HepG2 (cell line): ENCODE results near the gene RAP2A. TPM values are rescaled to one million over a fixed set of nuclear protein-coding genes. Genes with fewer than 3 reads are reported as not detected.

ENCODE experiments used
- ATRX ChIP-seq: sonication (generic); formaldehyde crosslinking; IDR thresholded peaks from 2 replicates; pipeline ENCODE4 v1.4.0; 2020; ENCODE audit warnings: missing genetic modification reagents, borderline replicate concordance
- ELF3 ChIP-seq: IDR thresholded peaks from 2 replicates; pipeline ENCODE4 v1.6.1; 2016; ENCODE audit warnings: missing genetic modification reagents, missing compliant biosample characterization
- ESRRA ChIP-seq: sonication (generic); formaldehyde crosslinking; IDR thresholded peaks from 2 replicates; pipeline ENCODE4 v1.5.1; 2020; ENCODE audit warnings: mild to moderate bottlenecking, low read depth, missing genetic modification reagents
- JDP2 ChIP-seq: sonication (generic); formaldehyde crosslinking; IDR thresholded peaks from 2 replicates; pipeline ENCODE4 v1.8.1; 2022; ENCODE audit warnings: missing genetic modification reagents, borderline replicate concordance
- KLF12 ChIP-seq: sonication (generic); formaldehyde crosslinking; IDR thresholded peaks from 2 replicates; pipeline ENCODE4 v1.4.0; 2020; ENCODE audit warnings: missing genetic modification reagents, borderline replicate concordance
- MZF1 ChIP-seq: sonication (generic); formaldehyde crosslinking; IDR thresholded peaks from 2 replicates; pipeline ENCODE4 v1.8.1; 2023; ENCODE audit warnings: mild to moderate bottlenecking, missing genetic modification reagents, borderline replicate concordance
- PHF21A ChIP-seq: sonication (generic); formaldehyde crosslinking; IDR thresholded peaks from 2 replicates; pipeline ENCODE4 v1.5.0; 2020; ENCODE audit warnings: mild to moderate bottlenecking, missing genetic modification reagents
- RBM22 ChIP-seq: fragments of 200-400 bp; formaldehyde crosslinking; optimal IDR thresholded peaks from 2 replicates; pipeline ENCODE3; 2017; ENCODE audit warnings: mild to moderate bottlenecking, low read length, moderate library complexity
- SMAD9 ChIP-seq: sonication (generic); formaldehyde crosslinking; IDR thresholded peaks from 2 replicates; pipeline ENCODE4 v1.5.1; 2020; ENCODE audit warnings: mild to moderate bottlenecking, missing genetic modification reagents
- TBX2 ChIP-seq: sonication (generic); formaldehyde crosslinking; IDR thresholded peaks from 2 replicates; pipeline ENCODE4 v1.5.0; 2020; ENCODE audit warnings: missing genetic modification reagents, mild to moderate bottlenecking, borderline replicate concordance
- WIZ ChIP-seq: sonication (generic); formaldehyde crosslinking; IDR thresholded peaks from 2 replicates; pipeline ENCODE4 v1.5.1; 2020; ENCODE audit warnings: mild to moderate bottlenecking, missing genetic modification reagents
- ZFX ChIP-seq: sonication (generic); formaldehyde crosslinking; IDR thresholded peaks from 2 replicates; pipeline ENCODE4 v1.4.0; 2020; ENCODE audit warnings: mild to moderate bottlenecking, low read depth, missing genetic modification reagents, moderate library complexity
- ZNF17 ChIP-seq: sonication (generic); formaldehyde crosslinking; IDR thresholded peaks from 2 replicates; pipeline ENCODE4 v1.5.0; 2020; ENCODE audit warnings: mild to moderate bottlenecking, missing genetic modification reagents
- ZNF616 ChIP-seq: sonication (generic); formaldehyde crosslinking; IDR thresholded peaks from 2 replicates; pipeline ENCODE4 v1.5.0; 2020; ENCODE audit warnings: low read depth, mild to moderate bottlenecking, missing genetic modification reagents
- ZNF670 ChIP-seq: sonication (generic); formaldehyde crosslinking; IDR thresholded peaks from 2 replicates; pipeline ENCODE4 v1.8.0; 2022; ENCODE audit warnings: mild to moderate bottlenecking, missing genetic modification reagents, borderline replicate concordance
- ZSCAN21 ChIP-seq: sonication (generic); formaldehyde crosslinking; IDR thresholded peaks from 2 replicates; pipeline ENCODE4 v1.8.0; 2022; ENCODE audit warnings: mild to moderate bottlenecking, missing genetic modification reagents, moderate library complexity, borderline replicate concordance
- polyA plus RNA-seq, 8 experiments: library from polyadenylated mRNA; depleted of rRNA in 3 of 8; stranded (reverse) in 7 of 8; unstranded in 1 of 8; fragments of >200 nt; fragmentation: Illumina TruSeq in 4 of 8; extraction: Trizol in 4 of 8; gene quantifications; 2 replicates each; pipeline versions ENCODE4 v1.2.1 to v1.2.3, GENCODE V29; 2011 to 2016; ENCODE audit warnings: low read depth in 4 of 8, missing spikeins in 1 of 8, mixed read lengths in 1 of 8; ENCODE audit not compliant: insufficient read depth in 1 of 8
- total RNA-seq, 5 experiments: library from RNA; depleted of rRNA; stranded (reverse); fragments of >200 nt; fragmentation: Illumina TruSeq; extraction: Trizol; gene quantifications; 2 replicates each; pipeline ENCODE4 v1.2.3, GENCODE V29; 2016; ENCODE audit warnings: low read depth in 1 of 5
- TF ChIP-seq, protein P1 (sequence below): IDR thresholded peaks from 2 replicates; pipeline ENCODE4 v1.6.1; 2012; ENCODE audit warnings: low read depth, low read length, improper control_type of control experiment
- TF ChIP-seq, protein P2 (sequence below): sonication (generic); formaldehyde crosslinking; IDR thresholded peaks from 2 replicates; pipeline ENCODE4 v1.9.0; 2022; ENCODE audit warnings: missing genetic modification reagents, mild to moderate bottlenecking, borderline replicate concordance
- TF ChIP-seq, protein P3 (sequence below): sonication (generic); formaldehyde crosslinking; IDR thresholded peaks from 2 replicates; pipeline ENCODE4 v1.4.0; 2020; ENCODE audit warnings: missing genetic modification reagents; ENCODE audit errors: not compliant biosample characterization
- TF ChIP-seq, protein P4 (sequence below): sonication (generic); formaldehyde crosslinking; IDR thresholded peaks from 2 replicates; pipeline ENCODE4 v1.8.1; 2023; ENCODE audit warnings: missing genetic modification reagents, mild to moderate bottlenecking, borderline replicate concordance
- TF ChIP-seq, protein P5 (sequence below): sonication (generic); formaldehyde crosslinking; IDR thresholded peaks from 2 replicates; pipeline ENCODE4 v1.4.0; 2020; ENCODE audit warnings: missing genetic modification reagents, mild to moderate bottlenecking, borderline replicate concordance

The RAP2A gene
- total and polyA plus RNA-seq, 2 of the 13 experiments (the other 11 are each of a cell fraction or from before 2014, with no cell fraction given): 9.9 to 23.1 TPM

DNA sequence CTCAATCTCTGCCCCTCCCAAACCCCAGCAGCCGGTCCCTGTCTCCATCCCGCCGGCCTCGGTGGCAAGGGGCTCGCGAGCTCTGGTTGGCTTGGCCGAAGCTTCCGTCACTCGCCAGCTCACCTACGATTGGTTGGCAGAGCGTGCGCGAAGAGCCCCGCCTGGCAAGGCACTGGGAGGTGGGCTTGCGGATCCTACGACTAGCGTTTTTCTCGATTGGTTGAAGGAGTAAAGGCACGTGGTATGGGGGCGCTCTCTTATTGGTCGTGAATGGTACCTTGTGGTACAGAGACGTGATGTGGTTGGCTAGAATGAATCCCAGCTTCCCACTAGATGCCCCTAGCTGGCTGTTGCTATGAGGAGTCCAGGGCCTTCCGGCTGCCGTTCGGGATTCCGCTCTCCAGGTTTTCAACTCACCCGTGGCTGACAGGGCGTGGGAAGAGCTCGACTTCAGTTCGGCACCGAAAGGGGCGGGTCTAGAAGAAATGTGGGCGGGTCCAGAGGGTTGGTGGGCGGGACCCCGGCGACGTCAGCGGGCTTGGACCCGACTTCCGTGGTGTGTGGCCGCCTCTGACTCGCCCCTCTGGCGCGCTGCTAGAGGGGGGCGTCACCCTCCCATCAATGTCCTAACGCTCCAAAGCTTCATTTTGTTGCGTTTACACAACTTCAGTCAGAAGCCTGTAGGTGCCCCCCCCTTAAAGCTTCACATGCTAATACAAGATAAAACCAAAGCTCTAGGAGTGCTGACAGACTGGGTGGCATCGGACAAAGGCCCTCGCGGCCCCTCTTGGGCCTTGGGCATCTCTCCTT is 847 bp upstream of the RAP2A start (continued):
- TF ChIP-seq ATRX (CRISPR knock-in tag) (no peak), TBX2 (CRISPR knock-in tag) (peak; percentile 77), WIZ (CRISPR knock-in tag) (no peak), JDP2 (CRISPR knock-in tag) (no peak; the same call in 1 of the 2 replicates), SMAD9 (CRISPR knock-in tag) (no peak), MZF1 (CRISPR knock-in tag) (no peak), ELF3 (peak; percentile 78), PHF21A (CRISPR knock-in tag) (peak; percentile 100), KLF12 (CRISPR knock-in tag) (no peak; the same call in 1 of the 2 replicates), ESRRA (CRISPR knock-in tag) (no peak), ZSCAN21 (CRISPR knock-in tag) (peak; percentile 72; the same call in 1 of the 2 replicates), ZNF17 (CRISPR knock-in tag) (no peak), ZFX (CRISPR knock-in tag) (no peak), ZNF670 (0 out of 2 replicates have a peak, but pooled peaks have one; percentile 71), RBM22 (no peak), ZNF616 (no peak)
- TF ChIP-seq, protein P1, sequence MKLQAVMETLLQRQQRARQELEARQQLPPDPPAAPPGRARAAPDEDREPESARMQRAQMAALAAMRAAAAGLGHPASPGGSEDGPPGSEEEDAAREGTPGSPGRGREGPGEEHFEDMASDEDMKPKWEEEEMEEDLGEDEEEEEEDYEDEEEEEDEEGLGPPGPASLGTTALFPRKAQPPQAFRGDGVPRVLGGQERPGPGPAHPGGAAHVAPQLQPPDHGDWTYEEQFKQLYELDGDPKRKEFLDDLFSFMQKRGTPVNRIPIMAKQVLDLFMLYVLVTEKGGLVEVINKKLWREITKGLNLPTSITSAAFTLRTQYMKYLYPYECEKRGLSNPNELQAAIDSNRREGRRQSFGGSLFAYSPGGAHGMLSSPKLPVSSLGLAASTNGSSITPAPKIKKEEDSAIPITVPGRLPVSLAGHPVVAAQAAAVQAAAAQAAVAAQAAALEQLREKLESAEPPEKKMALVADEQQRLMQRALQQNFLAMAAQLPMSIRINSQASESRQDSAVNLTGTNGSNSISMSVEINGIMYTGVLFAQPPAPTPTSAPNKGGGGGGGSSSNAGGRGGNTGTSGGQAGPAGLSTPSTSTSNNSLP: peak; percentile 37; the same call in 1 of the 2 replicates
- TF ChIP-seq, protein P2, sequence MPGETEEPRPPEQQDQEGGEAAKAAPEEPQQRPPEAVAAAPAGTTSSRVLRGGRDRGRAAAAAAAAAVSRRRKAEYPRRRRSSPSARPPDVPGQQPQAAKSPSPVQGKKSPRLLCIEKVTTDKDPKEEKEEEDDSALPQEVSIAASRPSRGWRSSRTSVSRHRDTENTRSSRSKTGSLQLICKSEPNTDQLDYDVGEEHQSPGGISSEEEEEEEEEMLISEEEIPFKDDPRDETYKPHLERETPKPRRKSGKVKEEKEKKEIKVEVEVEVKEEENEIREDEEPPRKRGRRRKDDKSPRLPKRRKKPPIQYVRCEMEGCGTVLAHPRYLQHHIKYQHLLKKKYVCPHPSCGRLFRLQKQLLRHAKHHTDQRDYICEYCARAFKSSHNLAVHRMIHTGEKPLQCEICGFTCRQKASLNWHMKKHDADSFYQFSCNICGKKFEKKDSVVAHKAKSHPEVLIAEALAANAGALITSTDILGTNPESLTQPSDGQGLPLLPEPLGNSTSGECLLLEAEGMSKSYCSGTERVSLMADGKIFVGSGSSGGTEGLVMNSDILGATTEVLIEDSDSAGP: peak; percentile 88; the same call in 1 of the 2 replicates
- TF ChIP-seq, protein P3, sequence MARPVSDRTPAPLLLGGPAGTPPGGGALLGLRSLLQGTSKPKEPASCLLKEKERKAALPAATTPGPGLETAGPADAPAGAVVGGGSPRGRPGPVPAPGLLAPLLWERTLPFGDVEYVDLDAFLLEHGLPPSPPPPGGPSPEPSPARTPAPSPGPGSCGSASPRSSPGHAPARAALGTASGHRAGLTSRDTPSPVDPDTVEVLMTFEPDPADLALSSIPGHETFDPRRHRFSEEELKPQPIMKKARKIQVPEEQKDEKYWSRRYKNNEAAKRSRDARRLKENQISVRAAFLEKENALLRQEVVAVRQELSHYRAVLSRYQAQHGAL (CRISPR knock-in tag): no peak
- TF ChIP-seq, protein P4, sequence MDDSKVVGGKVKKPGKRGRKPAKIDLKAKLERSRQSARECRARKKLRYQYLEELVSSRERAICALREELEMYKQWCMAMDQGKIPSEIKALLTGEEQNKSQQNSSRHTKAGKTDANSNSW (CRISPR knock-in tag): no peak
- TF ChIP-seq, protein P5, sequence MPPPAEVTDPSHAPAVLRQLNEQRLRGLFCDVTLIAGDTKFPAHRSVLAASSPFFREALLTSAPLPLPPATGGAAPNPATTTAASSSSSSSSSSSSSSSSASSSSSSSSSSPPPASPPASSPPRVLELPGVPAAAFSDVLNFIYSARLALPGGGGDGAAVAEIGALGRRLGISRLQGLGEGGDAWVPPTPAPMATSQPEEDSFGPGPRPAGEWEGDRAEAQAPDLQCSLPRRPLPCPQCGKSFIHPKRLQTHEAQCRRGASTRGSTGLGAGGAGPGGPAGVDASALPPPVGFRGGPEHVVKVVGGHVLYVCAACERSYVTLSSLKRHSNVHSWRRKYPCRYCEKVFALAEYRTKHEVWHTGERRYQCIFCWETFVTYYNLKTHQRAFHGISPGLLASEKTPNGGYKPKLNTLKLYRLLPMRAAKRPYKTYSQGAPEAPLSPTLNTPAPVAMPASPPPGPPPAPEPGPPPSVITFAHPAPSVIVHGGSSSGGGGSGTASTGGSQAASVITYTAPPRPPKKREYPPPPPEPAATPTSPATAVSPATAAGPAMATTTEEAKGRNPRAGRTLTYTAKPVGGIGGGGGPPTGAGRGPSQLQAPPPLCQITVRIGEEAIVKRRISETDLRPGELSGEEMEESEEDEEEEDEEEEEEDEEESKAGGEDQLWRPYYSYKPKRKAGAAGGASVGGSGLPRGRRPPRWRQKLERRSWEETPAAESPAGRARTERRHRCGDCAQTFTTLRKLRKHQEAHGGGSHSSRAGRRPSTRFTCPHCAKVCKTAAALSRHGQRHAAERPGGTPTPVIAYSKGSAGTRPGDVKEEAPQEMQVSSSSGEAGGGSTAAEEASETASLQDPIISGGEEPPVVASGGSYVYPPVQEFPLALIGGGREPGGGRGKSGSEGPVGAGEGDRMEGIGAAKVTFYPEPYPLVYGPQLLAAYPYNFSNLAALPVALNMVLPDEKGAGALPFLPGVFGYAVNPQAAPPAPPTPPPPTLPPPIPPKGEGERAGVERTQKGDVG (CRISPR knock-in tag): peak; percentile 28; the same call in 1 of the 2 replicates
